ENCODE results near the gene LRRC8A.
A peak's percentile ranks its signal among the peaks of the same experiment; 100 is the strongest.
"Not testable (repeated sequence)": the region's sequence is repeated elsewhere in the genome, so short reads cannot be mapped to it uniquely, and the experiment has no call there.

LRRC8A gene

DNA sequence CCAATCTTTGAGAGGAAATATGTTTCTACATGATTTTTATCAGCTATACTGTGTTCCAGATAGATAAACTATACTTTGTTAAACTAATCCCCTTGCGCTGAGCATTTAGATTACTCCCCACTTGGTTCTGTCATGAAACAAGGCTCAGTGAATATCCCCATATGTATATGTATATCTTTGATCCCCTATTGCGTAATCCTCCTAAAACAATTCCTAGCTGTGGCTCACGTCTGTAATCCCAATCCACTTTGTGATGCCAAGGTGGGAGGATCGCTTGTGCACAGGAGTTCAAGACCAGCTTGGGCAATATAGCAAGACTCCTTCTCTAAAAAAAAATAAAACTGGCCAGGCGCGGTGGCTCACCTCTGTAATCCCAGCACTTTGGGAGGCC lies 41.6 kb downstream of the LRRC8A start:
- no peak for DNase-seq

GRCh38 chr9:128927731-128928411 lies 45.9 kb downstream of the LRRC8A start:
- peak; percentile 41 for DNase-seq

DNA sequence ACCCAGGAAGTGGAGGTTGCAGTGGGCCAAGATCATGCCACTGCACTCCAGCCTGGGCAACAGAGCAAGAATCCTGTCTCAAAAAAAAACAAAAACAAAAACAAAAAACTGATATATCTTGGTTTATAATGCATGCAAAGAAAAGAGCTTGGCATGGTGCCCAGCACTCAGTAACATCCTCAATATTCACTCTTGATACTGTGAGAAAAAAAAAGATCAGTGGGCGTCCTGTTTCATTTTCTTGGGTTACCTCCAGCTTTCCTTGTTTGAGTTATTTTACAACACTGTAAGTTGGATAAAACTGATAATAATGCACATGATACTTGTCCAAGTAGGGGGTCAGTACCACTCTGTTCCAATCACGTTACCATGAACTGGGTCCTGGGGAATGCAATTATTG lies 46.7 kb downstream of the LRRC8A start:
- no peak for DNase-seq

GRCh38 chr9:128929560-128929959 lies 47.6 kb downstream of the LRRC8A start:
- no peak for DNase-seq

GRCh38 chr9:128933731-128934130 lies 51.8 kb downstream of the LRRC8A start:
- DNase-seq = no peak

GRCh38 chr9:128936171-128936865 lies 54.4 kb downstream of the LRRC8A start:
- DNase-seq = no peak

DNA sequence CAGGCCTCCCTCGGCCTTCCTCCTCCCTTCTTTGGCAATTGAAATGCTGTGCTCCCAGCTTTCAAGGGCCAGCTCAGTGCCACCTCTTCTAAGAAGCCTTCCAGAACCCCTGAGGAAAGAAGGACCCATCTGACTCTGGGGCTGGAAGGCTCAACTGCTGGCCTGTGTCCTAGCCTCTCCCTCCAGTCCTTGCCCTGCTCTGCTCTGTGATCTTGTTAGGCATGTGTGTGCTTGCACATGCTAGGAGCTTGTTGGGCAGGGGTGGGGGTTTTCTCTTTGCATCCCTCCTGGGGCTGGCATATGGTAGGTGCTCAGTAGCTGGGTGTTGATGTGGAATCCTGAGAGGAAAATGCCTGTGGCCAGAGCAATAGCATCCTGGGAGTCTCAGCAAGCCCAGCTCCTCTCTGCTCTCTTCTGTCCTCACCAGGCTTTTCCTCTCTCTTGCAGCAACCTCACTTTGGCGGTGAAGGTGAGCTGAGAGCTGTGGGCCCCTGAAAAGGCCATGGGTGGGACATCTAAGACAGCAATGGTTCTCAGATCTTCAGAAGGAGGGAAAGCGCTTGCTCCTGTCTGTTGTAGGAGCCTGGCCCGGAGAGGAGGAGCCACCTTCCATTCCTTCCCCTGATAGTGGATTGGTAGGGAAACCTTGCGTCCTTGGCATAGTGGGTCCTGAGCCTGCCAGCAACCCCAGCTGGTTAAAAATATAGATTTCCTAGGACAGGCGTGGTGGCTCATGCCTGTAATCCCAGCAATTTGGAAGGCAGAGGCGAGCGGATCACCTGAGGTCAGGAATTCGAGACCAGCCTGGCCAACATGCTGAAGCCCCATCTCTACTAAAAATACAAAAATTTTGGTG lies 55.6 kb downstream of the LRRC8A start:
- DNase-seq = no peak

DNA sequence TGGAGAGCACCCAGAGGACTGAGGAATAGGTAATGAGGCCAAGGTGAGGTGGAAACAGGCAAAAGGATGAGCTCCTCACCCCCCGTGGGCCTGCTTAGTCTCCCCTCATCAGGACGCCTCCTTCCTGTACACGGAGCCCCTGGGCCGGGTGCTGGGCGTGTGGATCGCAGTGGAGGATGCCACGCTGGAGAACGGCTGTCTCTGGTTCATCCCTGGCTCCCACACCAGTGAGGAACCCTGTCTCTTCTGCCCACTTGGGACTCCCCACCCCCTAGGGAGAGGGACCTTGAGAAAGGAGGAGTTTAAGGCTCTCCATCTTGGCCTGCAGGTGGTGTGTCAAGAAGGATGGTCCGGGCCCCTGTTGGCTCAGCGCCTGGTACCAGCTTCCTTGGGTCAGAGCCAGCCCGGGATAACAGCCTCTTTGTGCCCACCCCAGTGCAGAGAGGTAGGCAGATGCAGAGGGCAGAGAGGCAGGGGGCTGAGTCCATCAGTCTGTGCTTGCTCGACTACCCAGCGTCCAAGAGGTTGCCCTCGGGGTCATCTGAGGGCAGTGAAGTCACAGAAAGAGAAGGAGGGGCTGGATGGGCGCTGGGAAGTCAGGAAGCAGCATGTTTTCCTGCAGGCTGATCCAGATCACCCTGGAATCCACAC lies 58.5 kb downstream of the LRRC8A start:
- no peak for DNase-seq

DNA sequence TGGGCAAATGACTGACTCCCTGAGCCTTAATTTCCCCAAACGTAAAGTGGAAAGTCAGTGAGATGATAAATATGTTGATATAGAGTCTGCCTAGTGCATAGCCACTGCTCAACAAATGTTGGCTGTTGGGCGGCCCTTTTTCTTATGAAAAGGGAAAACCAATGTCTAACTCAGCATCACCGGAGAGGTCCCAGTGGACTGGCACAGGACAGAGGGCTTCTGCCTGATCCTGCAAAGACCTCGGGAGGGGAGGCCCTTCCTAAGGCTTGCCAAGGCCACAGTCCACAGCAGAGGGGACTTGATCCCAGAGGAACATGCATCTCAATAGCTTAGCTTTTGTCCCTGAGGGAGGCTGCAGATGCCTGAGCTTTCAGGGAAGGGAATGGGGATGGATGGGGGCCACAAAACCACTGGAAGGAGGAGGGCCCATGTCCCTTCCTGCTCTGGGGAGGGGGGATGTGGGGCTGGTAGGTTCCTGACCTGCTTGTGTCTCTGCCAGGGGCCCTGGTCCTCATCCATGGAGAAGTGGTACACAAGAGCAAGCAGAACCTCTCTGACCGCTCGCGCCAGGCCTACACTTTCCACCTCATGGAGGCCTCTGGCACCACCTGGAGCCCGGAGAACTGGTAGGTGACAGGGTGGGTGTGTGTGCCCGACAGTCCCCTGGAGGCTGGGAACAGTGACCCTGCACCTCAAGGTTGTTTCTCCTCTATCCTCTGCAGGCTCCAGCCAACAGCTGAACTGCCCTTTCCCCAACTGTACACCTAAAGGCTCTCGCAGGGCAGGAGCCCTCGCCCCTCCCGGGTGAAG lies 59.2 kb downstream of the LRRC8A start:
- no peak for DNase-seq

DNA sequence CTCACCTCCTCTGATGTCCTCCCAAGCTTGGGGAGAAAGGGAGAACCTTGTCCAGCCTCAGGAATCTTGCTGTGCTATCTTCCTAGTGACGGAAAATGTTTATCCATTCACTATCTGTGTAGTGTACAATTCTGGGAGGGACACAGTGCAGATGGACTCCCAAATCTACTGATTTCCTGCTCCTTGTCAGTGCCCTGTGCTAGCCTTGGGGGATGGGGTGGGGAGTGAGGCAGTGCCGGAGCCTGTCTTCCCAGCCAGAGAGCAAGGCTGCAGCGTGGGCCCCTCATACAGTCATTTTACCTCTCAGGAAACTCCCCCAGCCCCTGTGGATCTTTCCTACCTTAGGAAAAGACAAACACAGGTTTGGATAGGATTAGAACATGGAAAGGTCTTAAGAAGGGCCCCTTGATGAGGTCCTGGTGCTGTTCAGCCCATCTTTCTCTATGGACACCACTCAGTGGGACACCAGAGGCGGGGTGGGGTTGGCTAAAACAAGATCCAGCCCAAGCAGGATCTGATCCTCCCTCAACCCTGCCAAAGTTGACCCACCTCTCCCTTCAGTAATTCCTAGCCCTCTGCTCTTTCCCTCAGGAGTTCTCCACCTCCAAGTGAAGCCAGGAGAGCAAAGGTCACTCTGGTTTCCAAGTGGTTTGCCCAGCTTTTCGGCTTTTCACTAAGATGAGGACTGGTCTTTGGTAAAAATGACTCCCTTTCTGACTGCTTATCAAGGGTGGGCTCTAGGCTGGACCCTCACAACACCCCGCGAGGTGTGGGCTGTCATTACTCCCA lies 62.1 kb downstream of the LRRC8A start:
- DNase-seq = no peak

- not testable (repeated sequence) for DNase-seq
Measured at GRCh38 chr9:128944966-128945365, 63.0 kb downstream of the LRRC8A start.

- no peak for DNase-seq
Measured at GRCh38 chr9:128945798-128946501, 64.0 kb downstream of the LRRC8A start.

DNA sequence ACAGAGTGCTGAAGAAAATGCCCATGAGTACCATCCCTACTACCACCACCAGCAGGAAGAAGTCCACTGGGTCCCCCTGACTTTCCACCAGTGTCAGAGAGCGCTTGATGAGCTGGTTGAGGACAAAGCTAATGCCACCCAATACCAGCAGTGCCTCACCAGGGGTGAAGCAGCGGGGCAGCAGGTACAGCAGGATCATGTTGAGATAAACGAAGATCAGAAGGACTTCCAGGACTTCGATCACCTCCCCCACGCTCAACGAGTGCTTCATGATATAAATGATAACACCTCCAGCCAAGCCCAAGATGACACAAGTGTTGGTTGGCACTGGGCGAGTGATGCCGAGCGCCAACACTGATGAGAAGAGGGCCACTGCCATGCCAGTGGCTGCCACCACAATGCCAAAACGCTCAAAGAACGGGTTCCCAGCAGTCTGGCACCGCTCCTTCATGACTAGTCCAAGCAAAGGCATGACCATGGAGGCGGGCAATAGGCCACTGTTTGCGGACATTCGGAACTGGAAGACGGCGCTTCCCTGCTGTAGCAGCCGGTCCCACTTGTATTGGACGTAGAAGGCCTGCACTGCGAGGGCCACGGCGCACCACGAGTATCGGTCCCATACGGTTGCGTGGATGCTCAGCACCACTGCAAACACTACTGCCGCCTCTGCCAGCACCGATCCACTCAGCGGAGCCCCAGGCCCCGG lies 64.8 kb downstream of the LRRC8A start:
- peak; percentile 12 for DNase-seq

DNA sequence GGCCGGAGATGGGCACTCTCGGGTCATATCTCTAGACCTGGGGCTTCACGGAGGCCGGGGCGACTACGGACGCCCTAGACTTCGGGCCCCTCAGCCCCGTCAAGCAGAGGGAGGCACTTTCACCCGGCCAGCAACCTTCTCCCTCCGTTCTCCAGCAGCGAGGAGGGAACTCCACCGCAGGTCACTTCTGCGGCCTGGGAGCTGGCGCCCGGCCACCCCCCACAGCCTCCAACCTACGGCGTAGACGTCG lies 65.3 kb downstream of the LRRC8A start:
- peak; percentile 15 for DNase-seq

DNA sequence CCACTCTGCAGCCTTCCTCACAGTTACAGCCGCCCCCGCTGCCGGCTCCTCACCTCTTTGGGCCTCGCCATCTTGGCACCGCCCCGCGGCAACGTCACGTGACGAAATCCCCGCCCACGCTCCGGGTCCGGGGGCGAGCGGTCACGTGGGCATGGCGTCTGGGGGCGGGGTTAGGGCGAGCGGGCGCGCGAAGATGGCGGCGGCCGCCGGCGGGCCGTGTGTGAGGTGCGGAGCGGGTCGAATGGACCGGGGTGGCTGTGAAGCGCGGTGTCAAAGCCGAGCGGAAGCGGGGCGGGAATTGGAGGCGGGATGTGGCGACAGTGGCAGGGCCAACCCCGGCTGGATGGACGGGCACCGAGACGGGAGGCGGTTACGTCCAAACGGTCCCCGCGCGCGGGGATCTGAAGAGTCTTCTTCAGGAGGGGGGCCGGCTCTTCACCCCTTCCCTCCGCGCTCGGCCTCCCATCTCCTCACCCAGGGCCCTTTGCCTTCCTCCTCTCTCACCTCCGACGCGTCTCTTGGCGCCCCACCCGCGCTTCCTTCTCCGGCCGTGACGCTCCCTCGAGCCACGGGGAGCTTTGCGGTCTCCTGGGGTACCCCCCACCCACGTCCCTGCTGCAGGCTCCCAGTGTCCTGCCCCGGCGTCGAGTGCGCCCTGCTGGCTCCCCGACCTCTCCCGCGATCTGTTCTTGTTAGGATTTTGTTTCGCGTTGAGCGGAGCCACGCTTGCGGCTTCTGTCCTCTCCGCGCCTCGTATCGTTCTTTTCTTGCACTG lies 65.8 kb downstream of the LRRC8A start, which contains the start of the genes DOLK and NUP188:
Gene DOLK, minus strand, starts transcription at position 77 of the 775 bp plus-strand sequence. CDS start 300 bp downstream, outside the sequence.
Gene NUP188, plus strand, starts transcription at position 173 of the 775 bp plus-strand sequence. Its CDS starts 21 bp downstream, at position 194.
- DNase-seq = peak; percentile 98

DNA sequence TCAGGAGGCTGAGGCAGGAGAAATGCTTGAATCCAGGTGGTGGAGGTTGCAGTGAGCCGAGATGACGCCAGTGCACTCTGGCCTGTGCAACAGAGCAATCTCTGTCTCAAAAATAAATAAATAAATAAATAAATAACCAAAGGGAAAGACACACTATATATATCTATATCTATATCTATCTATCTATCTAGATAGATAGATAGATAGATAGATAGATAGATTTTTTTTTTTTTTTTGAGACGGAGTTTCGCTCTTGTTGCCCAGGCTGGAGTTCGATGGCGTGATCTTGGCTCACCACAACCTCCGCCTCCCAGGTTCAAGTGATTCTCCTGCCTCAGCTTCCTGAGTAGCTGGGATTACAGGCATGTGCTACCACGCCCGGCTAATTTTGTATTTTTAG lies 79.5 kb downstream of the LRRC8A start:
- not testable (repeated sequence) for DNase-seq
